ENCODE measurements around the gene NSG2.

Gene NSG2

DNA sequence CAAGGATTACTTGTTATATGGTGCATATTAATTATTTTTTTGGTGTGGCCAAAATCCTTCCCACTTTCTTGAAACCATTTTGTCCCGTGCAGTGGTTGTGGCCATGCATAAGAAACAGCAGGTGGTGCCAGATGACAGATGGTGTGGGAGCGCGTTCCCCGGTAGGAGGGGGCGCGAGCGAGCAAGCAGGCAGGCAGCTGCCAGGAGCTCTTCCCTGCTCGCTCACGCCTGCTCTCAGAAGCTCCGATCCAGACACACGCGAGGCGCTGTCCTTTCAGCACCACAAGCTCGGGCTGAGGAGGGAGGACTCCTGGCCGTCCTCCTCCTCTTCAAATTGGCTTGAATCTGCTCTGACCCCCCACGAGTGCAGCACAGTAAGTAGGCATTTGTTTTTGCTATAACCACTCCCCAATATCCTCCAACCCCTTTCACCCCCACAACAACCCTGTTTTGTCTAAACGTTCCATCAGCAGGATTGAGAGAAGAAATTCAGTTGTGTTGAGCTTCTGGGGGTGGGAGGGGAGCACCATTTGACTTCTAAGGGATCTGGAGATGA lies at the start of gene NSG2:
Gene NSG2, plus strand, starts transcription at position 237 of the 556 bp plus-strand sequence. CDS start 1,050 bp downstream, outside the sequence.
- peak in 1 of 2 donors; percentile 39 for DNase-seq

DNA sequence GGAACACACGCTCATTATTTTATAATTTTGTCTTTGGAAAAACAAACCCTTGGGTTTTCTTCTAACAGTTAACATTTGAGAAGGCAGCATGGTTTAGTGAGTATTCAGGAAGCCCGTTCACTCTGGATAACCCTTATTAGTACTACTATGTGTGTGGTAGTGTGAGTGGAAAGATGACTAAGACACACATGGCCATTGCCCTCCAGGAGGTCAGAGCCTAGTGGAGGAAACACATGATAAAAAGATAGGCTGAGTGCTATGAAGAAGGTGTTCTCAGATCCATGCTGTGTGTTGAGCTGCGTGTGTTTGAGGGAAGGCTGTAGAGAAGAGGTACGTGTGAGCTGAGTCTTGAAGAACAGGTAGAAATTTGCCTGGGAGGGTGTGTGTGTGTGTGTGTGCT lies 48.2 kb upstream of the NSG2 start:
- no peak for DNase-seq

DNA sequence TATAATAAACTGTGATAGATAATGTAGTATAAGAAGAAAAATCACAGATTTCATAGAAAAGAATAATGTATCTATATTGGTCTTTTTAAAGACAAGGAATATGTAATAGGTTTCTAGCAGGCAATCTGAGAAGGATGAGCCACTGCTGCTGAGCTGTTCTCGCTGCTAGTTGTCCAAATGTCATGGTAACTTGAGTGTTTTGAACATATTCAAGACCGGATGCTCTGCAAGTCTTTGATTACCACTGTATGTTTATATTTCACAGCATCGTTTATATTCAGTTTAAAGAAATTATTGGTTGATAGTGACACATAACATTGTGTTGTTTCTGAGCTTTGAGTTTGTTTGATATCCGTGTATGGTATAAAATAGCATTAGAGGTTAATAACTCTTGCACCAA lies 47.0 kb upstream of the NSG2 start:
- no peak for DNase-seq

DNA sequence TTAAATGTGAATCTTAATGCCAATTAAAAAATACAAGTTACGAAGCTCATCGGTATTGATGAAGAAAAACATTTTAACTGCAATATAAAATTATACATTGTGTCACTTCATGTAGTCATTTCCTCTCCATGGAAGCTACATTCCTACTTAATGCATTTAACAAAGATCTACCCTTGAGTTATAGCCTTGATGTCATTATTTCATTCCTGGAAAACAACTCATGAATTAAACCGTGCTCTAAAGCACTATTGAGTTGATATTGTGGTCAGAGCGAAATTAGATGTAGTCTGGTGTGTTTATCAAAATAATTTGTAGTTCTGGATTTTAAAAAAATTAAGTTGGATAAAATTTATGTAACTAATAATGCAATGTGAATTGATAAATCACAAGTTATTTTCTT lies 45.4 kb upstream of the NSG2 start:
- no peak for DNase-seq

DNA sequence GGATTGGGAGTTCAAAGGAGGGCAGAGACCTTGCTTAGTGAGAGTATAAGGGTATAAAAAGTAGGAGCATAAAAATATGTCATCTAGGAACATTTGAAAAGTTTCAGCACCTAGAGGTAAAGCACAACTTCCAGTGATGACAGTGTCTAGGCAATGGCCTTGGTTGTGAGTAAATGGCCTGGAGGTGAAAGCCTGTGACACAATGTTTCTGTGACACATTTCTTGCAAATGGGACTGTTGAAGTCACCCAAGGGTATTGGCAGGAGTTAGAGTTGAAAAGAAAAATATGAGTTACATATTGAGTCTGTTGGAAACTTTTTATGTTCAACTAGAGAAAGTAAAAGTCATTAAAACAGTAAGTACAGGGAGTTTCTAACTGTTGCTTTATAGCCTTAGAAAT lies 41.7 kb upstream of the NSG2 start:
- no peak for DNase-seq

DNA sequence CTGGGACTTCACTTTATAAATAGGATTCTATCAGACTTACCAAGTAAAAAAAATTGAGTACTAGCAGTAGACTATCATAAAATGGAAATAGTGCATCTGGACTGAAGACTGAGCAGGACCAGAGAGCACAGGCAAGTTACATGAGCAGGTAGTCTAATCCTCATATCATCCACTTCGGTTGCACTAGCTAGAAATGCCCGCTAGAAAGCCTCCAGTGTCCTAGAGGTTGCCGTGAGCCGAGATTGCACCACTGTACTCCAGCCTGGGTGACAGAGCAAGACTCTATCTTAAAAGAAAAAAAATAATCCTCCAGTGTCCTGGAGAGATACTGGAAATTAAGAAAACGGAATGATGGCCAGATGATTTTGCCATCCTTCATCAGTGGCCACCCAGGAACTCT lies 36.6 kb upstream of the NSG2 start:
- DNase-seq = no peak

DNA sequence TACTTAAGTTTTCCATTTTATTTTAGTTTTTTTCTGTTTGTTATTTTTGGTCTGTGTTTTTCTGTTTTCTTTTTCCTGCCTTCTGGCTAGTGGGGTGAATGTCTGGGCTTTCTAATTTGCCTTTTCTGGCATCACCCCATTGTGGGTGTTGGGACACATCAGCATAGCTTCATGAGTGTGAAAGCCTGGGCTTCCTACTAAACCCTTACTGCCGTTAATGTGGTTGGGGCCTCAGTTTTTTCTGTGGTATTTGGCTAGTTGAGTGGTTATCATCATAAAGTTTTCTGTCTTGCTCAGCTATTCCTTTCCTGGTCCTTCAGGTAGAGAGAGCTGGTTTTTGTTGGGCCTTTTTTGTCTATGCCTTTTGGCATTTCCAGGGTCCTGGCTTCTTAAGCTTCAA lies 35.1 kb upstream of the NSG2 start:
- no peak for DNase-seq

DNA sequence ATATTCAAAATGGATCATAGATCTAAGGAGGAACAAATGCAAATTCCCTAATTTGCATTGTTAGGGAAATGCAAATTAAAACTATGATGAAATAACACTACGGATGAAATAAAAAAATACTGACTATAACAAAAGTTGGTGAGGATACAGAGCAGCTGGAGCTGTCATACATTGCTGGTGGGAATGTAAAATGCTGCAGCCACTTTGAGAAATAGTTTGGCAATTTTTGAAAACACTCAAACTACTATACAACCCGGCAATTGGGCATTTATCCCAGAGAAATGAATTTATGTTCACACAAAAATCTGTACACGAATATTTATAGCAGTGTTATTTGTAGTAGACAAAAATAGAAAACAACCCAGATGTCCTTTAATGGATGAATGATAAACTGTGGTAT lies 34.1 kb upstream of the NSG2 start:
- no peak for DNase-seq

DNA sequence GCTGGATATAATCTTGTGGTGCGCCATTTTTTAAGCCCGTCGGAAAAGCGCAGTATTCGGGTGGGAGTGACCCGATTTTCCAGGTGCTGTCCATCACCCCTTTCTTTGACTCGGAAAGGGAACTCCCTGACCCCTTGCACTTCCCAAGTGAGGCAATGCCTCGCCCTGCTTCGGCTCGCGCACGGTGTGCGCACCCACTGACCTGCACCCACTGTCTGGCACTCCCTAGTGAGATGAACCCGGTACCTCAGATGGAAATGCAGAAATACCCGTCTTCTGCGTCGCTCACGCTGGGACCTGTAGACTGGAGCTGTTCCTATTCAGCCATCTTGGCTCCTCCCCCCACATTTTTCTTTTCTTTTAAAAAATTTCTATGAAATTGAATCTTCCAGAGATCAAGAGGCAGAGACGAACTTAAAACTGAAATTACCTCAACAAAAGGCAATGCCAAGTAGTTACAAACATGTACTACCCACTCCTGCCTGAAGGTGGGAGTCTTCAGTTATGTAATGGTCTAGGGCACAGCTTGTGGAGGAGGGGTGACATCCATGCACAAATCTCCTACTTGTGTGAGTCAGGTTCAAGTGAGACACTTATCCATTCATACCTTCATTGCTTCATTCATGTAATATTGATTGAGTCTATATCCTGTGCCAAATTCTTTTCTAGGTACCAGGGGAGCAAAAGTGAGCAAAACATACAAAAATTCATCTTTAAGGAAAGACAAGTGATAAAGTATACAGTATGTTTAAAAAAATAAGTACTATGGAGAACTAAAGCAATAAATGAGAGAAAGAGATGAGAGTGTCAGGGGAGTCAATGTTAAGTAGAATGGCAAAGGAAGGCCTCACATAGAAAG lies 25.2 kb upstream of the NSG2 start:
- peak in 1 of 2 donors; percentile 2 for DNase-seq

DNA sequence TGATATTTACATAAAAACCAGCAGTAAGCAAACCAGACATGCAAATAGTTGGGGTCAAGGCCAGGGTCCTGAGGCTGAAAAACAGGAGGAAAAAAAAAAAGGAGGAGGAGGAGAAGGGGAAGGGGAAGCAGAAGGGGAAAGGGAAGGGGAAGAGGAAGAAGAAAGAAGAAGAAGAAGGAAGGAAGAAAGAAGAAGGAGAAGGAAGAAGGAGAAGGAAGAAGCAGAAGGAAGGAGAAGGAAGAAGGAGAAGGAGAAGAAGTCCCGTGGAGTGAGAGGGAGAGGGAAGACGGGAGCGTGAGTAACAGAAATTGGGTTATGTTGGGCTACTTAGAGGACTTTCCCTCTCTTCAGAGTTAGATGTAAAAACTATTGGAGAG lies 24.6 kb upstream of the NSG2 start:
- DNase-seq = no peak

DNA sequence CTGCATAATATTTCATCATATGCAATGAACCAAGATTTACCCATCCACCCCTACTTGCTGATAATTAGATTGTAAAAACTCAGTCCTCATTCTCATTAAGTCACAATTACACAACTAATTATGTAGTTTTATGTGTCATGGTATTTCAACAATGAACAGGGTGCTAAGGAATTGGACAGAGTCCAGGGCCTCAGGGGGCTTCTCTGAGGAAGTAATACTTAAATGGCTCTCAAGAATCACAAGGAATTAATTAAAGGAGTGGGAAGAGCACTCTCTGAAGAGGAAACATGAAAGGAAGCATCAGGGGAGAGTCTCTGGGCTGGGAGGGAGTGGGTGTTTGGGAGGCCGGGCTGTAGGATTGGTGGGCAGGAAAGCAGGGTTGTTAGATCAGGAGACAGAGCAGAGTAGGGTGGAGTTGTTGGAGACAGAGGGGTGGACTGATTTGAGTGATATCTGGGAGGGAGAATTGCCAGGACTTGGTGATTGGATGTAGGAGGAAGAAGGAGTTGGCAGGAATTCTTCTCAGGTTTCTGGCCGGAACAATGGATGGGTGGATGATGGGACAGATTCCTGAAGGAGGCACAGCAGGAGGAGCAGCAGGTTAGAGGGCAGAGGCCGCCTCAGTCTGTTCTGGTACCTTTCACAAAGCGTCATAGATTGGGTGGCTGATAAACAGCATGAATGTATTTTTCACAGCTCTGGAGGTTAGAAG lies 23.0 kb upstream of the NSG2 start:
- DNase-seq = no peak

DNA sequence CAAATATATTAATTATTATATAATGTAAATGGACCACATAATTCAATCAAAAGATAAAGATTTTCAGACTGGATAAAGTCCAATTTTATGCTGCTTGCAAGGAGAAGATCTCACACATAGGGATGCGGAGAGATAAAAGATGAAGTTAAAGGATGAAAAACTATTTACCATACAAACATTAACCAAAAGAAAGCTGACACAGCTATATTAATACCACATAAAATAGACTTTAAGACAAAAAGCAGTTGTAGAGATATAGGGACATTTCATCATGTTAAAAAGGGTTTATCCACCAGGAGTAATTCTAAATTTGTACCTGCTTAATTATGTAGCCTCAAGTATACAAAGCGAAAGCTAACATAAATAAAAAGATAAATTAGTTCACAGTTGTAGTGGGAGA lies 15.2 kb upstream of the NSG2 start:
- no peak for DNase-seq

DNA sequence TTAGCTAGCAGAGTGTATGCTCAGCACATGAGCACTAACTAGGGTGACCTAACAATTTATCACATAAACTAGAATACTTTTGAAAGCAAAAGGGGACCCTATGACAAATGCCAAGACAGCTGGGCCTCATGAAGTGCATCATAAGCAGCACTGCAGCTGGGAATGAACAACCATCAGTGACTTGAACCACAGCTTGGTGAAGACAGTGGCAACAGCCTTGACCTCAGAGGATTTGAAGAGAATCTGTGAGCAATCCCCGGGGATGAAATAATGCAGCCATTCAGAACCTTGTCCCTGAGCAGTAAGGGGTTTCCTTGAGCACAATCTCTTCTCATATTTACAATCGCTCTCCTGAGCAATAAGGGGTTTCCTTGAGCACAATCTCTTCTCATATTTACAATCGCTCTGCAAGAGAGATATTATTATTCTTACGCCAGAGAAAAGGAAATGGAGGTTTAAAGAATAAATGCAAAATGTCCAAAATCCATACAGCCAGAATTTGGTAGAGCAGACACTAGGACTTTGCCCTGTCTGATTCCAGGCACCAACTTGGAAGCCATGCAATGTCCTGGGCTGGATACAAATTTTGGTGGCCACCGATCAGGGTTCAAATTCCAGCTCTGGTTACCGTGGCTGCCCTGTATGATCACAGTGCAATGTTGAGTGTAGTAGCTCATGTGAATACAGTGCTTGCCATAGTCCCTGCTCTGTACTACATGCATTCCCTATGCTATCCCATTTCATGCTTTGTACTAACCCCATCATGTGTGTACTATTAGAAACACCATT lies 846 bp upstream of the NSG2 start:
- no peak for DNase-seq

DNA sequence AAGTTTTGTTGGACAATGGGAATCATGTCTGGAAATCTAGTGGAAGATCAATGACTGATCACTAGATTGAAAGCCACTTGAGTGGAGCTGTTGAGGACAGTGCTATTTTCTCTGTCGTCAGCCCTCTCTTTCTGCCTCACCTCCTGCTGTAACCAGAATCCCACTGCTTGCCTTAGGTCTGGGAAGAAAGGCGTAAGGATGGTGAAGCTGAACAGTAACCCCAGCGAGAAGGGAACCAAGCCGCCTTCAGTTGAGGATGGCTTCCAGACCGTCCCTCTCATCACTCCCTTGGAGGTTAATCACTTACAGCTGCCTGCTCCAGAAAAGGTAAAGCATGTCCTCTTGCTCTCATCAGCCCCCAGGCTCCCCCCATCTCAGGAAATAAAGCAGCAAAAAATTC lies 1.1 kb downstream of the NSG2 start:
- no peak for DNase-seq

DNA sequence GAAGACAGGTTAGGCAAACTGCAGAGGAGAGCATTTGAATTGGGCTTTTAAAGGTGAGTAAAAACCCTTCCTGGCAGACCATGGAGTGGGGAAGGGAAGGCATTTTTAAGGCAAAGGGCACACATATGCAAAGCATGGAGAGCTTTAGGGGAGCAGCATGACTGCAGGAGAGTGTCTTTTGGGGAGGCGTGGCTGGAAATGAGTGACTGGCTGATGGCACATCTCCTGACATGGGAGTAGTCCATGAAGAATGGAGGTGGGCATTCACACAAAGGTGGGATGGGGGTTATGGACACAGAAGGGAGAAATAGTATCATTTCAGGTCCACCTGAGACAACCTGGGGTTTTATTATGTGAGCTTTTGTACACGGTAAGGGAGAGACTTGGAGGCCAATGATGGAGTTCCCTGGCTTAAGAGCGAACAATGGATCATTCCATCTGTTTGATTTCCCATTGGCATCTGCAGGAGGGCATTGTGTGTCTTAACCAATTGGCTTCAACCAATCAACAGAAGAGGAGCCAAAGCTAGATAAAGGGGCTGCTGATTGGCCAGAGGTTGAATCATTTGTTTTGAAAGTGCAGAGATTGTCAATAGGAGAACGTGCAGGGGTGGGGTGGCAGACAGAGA lies 2.1 kb downstream of the NSG2 start:
- no peak for DNase-seq

DNA sequence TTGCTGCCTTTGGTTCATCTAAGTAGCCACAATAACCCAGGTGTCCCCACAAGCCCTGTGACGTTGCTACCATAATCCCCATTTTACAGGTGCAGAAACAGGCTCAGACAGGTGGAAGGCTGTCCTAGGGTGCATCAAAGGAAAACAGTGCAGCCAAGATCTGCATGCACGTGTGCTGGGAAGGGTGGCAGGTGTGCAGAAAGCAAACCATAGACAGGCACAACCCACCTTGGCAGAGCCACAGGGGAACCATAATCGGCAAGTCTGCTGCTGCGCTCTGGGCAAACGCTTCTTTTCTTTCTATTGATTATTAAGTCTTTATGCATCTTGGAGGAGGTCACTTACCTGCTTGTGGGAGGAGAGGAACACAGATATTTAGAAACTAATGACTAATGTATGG lies 7.1 kb downstream of the NSG2 start:
- no peak for DNase-seq

DNA sequence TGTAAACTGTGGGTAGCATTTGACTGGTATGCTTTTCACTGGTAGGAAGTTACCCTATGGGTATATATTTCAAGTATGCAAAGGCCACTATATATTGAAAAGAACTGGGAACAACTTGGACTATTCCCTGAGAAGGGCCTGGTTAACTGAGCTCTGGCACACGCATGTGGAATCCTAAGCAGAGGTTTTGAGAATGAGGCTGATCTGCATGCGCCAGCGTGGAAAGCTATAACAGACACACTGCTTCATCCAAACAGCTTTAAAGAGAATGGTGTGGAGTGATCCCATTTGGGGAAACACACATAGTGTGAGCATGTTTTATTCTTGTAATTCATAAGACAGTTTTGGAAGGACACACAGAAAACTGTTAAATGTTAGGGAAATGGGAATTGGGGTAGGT lies 8.4 kb downstream of the NSG2 start:
- no peak for DNase-seq

DNA sequence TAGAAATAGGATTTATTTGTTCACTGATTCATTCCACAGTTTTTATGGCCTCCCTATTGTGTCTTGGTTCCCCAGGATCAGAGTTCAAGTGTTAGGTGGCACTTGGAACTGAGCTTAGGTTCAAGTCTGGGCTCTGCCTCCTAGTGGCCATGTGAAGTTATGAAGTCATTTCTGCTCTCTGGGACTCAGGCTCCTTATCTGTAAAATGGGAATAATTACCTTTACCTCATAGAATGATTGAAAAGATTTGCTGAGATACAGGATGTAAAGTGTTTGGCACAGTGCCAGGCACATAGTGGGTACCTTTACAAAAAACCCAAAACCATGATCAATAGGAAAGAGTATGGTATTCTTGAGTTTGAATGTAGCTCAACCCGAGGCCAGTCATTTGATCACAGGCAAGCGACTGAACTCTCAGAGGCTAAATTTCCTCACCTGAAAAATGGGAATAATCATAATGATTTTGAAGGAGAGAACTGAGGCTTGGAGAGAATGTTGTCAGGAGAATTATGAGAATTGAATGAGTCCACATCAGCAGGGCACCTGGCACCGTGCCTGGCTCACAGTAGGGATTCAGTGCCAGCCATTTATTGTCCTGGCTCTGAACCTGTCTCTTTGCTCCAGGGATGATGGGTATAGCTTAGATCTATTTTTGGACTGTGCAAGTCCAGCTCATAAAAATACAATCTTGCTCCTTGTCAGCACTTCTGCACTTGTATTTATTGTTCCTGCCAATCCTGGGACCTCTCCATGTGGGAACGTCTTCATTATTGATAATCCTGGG lies 10.8 kb downstream of the NSG2 start:
- no peak for DNase-seq

DNA sequence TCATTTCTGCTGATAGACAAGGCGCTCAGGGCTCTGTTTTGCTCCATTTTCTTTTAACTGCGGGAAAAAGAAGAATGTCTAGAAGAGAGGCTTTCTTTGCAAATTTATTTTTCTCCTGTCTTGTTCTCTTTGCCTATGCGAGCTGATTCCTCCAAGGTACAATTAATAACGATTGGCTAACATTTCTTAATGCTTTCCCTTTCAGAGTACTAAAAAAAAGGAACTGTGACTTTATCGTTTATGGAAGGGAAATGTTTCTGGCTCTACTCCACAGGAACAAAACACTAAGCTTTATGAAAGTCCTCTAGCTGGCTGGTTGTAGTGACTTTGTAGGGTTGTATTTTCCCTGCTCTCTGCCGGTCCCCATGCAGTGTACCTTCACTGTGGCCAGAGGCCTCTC lies 11.7 kb downstream of the NSG2 start:
- no peak for DNase-seq

DNA sequence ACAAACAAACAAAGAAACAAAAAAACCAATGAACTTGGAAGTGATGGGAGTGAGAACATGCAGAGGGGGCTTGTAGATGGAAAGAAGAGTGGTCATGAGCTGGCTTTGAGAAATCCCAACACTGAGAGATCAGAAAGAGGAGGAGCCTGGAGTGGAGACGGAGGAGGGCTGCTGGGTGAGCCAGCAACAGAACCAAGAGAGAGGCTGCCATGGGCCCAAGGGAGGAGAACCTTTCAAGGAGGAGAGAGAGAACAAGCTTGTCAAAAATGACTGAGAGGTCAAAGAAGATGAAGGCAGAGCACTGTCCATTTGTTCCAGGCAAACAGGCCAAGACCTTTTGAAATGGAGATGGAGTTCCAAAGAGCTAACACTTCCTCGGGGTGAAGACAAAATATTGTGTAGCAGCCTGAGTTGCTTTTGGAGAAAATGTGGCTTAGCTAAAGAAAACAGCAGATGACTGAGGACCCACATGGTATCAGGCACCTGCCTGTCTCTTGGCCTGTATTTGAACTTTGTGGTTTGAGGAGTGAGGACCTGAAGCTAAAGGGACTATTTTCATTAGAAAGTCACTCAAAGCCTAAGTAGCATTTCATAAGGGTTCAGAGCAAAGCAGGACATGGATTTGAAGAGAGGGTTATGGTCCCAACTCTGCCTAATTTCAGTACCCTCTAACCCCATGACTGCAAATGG lies 13.1 kb downstream of the NSG2 start:
- DNase-seq = no peak

DNA sequence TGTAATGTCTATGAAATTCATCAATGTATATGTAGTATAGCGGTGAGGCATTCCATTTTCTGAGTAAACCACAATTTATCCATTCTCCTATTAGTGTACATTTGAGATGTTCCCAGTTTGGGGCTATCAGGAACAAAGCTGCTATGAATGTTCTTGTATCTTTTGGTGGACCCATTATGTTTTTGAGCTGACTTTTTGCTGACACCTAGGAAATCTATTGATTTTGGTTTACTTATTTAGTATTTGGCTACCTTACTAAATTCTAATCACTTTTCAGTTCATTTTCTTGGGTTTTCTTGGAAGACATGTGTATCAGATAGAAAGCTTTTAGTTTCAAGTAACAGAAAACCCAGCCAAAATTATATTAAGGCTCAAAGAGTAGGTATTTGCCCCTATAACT lies 13.7 kb downstream of the NSG2 start:
- DNase-seq = no peak

All from stimulated activated CD4-positive, alpha-beta T cell treated with anti-CD3 and anti-CD28 coated beads, Interleukin-2, amount 100 ng/mL, for 24 hours (primary cell).